Medulla oblongata (tissue), 1 donor: Measurements from ENCODE around the gene RXFP1.
"Not testable (repeated sequence)": the region's sequence is repeated elsewhere in the genome, so short reads cannot be mapped to it uniquely, and the experiment has no call there.

ENCODE experiments used
- DNase-seq: peaks from one replicate; pipeline ENCODE4 v3.0.0-alpha.2; 2015; ENCODE audit errors: extremely low spot score

The RXFP1 gene

DNA sequence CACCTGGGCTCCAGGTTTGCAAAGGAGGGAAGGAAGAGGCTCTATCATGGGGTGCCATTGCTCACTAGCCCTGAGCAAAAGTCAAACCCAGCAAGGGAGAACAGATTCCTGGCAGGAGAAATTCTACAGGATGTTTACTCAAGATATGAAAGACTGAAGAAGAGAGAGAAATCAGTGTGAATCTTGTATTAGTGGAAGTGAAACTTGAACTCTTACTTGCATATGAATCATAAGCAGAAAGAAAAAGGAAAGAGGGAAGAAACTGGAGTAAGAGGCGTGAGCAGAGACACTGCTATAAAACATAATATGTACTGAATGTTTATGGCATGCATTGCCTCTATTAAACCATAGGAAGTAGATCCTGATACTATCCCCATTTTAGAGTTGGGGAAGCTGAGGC, 89.1 kb downstream of the RXFP1 start:
- no peak for DNase-seq

DNA sequence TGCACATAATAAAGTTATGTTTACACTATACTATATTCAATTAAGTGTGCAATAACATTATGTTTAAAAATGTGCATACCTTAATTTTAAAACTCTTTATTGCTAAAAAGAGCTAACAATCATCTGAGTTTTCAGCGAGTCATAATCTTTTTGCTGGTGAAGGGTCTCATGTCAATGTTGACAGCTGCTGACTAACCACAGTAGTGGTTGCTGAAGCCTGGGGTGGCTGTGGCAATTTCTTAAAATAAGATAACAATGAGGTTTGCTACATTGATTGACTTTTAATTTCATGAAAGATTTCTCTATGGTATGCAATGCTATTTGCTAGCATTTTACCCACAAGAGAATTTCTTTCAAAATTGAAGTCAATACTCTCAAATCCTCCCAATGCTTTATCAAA, 91.4 kb downstream of the RXFP1 start:
- no peak for DNase-seq

DNA sequence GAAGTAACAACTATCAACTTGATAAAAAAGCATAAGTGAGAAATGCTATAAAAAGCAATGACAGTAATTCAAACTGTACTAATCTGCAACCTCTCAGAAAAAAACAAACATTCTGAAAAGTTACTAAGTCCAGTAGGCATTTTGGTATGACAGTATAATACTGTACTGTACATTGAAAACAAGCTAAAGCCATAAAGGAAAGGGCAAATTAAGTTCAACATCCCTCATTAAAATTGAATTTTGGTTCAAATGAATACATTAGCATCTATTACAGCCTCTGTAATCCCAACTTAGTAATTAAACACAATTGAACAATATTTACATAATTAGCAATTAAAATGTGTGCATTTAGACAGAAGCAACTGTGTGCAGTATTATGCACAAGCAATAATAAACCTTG, 96.3 kb downstream of the RXFP1 start:
- no peak for DNase-seq

DNA sequence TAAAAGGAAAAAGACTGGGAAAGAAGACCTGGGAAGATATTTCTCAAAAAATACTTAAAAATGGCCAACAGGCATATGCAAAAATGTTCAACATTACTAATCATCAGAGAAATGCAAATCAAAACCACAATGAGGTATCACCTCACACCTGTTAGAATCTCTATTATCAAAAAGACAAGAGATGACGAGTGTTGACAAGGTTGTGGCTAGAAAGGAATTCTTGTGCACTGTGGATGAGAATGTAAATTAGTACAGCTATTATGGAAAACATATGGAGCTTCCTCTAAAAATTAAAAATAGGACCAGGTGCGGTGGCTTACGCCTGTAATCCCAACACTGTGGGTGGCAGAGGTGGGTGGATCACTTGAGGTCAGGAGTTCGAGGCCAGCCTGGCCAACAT, 100.0 kb downstream of the RXFP1 start:
- DNase-seq: no peak

DNA sequence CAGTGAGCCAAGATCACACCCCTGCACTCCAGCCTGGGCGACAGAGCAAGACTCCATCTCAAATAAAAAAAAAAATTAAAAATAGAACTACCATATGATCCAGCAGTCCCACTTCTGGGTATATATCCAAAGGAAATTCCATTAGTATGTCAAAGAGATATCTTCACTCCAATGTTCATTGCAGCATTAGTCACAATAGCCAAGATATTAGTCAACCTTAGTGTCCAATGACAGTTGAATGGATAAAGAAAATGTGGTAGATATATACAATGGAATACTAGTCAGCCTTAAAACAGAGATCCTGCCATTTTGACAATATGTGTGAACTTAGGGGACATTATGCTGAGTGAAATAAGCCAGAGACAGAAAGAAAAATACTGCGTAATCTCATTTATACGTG, 100.6 kb downstream of the RXFP1 start:
- DNase-seq: no peak

DNA sequence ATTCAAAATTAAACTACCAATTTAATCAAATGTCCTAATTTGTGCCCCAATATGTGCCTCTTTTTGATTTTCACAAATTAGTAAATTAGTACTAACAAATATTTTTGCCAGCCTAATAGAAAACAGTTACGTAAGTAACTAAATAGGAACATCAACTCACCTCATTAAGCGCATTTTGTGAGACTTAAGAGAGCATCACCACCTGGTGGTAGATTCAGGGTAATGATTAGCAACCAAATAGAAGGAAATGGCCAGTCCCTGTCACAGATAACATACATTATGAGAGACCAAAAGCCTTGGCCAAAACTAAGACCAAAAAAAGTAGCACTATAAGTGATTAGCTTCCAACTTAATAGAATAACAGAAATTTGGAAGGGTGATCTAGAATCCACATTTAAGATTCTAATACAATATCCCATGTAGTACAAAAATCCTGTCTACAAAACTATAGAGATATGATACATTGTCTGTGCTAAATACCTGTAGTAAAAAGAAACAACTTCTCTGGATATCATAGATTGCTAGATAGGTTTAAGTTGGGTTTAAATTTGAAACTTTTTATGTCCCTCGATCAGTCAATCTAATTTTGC, 103.3 kb downstream of the RXFP1 start:
- peak; percentile 78 for DNase-seq

DNA sequence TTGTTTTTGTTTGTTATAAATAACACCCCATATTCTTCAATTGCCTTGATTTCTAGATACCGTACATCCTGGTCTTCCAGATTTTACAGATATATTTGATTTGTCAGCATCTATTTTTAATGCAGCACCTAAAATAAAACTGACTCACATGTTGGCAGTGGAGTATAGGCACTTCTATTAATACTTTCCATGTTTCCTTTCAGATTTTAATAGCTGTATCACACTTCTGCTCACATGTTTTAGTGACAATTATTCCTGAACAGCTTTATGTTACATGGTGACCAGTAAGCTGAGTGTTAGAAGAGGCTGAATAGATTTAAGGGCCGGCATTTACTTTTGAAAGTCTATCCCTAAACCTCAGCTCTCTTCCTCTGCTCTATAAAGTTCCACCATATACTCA, 103.9 kb downstream of the RXFP1 start:
- no peak for DNase-seq

DNA sequence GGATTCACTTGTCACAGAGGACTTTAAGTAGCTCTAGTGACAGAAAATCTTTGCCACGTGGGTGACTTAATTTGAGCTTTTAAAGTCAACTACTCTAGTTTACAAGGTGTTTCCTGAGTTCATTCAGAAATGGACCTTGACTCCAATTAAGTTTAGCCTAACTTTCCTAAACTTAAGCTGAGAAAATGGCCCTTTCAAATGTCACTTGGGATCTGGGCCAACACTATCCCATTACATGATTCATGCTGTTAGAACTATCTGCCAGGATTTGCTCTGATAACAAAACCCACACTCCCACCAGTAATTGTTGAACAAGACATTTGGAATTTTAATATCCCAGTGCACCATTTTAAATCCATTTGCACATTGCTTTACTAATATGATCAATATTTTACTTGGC, 109.2 kb downstream of the RXFP1 start:
- no peak for DNase-seq

DNA sequence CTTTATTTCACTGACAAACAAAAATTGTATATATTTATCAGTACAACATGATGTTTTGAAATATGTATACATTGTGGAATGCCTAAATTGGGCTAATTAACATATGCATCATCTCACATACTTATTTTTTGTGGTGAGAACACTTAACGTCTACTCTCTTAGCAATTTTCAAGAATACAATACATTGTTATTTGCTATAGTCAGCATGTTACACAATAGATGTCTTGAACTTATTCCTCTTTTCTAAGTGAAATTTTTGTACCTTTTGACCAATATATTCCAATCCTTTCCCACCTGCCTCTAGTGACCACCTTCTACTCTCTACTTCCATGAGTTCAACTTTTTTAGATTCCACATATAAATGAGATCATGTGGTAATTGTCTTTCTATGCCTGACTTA, 114.9 kb downstream of the RXFP1 start:
- no peak for DNase-seq

DNA sequence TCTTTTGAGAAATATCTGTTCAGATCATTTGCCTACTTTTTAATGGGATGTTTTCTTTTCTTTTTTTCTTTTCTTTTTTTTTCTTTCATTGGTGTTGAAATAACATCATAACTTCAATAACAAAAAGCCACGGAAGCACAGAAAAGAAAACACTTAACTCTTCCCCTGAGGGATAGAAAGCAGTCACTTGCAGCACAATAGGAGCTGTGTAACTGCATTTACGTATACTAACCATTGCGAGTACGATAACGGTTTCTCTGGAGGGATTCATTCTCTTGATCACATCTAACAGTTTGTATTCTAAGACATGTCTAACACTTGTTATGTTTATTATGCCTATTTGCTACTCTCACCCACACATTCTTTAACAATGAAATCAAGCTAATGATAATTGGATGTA, 122.7 kb downstream of the RXFP1 start:
- DNase-seq: no peak

DNA sequence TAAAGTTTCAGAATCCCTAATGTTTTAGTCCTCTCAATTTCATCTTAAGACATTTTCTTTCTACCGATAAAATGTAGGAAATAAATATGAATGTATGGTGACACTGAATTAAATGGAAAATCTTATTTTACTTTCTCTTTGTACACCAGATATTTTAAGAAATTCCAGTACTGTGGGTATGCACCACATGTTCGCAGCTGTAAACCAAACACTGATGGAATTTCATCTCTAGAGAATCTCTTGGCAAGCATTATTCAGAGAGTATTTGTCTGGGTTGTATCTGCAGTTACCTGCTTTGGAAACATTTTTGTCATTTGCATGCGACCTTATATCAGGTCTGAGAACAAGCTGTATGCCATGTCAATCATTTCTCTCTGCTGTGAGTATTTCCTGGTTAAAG, 123.1 kb downstream of the RXFP1 start:
- DNase-seq: no peak

DNA sequence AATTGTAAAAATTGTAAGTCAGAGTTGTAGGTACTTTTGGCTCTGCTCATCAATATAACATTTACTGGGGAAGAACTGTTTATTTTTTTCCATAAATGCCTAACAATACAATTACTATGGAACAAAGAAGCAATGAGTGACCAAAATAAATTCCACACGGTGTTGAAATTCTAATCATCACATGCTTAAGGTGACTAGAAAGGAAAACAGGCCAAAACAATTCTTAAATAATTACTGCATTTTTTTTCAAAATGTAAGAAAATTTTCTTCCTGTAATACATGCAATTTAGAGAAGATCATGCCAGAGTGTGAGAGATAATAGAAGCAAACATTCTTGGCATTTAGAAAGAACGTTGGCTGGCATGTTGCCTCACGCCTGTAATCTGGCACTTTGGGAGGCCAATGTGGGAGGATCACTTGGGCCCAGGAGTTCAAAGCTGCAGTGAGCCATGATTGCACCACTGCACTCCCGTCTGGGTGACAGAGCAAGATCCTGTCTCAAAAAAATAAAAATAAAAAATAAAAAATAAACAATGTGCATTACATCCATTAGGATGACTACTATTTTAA, 127.5 kb downstream of the RXFP1 start:
- DNase-seq: no peak

DNA sequence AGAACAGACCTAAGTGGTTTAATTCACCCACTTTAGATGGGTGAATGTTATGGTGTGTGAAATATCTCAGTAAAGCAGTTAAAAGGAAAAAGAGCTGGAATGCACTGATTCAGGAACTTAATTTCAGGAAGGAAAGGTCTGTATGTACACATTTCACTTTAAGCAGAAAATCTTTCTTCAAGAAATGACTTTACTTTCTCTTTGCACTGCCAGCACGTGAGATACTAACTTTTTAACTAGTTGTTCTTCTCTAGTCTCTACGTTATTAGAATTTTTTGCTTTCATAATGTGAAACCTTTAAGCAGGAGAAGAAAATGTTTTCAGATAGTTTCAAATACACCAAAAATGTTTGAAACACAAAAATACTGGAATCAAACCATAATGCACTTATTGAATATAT, 131.2 kb downstream of the RXFP1 start:
- no peak for DNase-seq

DNA sequence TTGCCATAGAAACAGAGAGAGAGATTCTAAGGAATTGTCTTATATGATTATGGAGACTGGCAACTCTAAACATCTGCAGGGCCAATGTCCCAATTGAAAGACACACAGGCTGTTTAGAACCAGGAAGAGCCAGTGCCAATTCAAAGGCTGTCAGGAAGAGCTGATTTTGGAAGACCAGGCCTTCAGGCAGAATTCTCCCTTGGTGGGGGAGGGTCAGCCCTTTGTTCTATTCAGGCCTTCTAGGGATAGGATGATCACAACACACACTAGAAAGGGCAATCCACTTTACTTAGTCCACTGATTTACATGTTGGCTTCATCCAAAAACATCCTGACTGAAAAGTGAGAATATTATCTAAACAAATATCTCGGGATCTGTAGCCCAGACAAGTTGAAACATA, 134.8 kb downstream of the RXFP1 start:
- DNase-seq: no peak

DNA sequence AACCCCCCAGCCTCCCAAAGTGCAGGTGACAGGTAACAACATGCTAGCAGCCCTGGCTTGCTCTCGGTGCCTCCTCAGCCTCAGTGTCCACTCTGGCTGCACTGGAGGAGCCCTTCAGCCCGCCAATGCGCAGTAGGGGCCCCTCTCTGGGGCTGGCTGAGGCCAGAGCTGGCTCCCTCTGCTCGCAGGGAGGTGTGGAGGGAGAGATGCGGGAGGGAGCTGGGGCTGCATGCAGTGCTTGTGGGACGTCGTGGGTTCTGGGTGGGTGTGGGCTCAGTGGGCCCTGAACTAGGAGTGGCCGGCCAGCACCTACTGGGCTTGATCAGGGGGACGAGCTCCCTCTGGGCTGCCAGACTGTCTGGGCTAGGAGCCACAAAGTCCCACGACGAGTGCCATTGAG, 135.6 kb downstream of the RXFP1 start:
- DNase-seq: no peak

DNA sequence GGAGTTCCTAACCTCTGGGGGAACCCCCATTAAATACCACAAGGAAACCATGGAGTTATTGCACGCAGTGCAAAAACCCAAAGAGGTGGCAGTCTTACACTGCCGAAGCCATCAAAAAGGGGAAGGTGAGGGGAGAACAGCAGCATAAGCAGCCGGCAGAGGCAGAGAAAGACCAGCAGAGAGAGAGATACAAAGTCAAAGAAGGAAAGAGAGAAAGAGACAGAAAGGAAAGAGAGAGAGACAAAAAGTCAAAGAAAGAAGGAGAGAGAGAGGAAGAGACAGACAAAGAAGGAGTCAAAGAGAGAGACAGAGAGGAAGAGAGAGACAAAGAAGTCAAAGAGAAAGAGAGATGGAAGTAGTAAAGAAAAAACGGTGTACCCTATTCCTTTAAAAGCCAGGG, 141.6 kb downstream of the RXFP1 start:
- not testable (repeated sequence) for DNase-seq

DNA sequence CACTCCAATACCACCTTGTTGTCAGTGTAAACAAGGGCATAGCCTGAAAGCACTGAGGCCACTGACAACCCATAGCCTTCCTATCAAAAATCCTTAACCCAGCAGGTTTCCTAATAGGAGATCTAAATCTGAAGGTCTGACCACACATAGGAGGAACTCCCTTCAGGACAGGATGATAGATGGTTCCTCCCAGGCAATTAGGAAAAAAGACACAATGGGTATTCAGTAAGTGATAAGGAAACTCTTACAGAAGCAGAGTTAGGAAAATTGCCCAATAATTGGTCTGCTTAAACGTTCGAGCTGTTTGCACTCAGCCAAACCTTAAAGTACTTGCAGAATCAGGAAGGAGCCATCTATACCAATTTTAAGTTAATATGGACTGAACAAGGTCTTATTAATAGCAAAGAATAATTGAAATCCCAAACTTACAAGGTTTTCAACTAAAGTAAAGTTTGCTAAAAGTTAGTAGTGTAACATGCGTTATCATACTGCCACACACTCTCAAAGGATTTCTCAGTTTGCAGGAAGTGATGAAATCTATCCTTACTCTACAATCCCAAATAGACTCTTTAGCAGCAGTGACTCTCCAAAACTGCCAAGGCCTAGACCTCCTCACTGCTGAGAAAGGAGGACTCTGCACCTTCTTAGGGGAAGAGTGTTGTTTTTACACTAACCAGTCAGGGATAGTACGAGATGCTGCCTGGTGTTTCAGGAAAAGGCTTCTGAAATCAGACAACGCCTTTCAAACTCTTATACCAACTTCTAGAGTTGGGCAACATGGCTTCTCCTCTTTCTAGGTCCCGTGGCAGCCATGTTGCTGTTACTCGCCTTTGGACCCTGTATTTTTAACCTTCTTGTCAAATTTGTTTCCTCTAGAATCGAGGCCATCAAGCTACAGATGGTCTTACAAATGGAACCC, 142.3 kb downstream of the RXFP1 start:
- DNase-seq: not testable (repeated sequence)

DNA sequence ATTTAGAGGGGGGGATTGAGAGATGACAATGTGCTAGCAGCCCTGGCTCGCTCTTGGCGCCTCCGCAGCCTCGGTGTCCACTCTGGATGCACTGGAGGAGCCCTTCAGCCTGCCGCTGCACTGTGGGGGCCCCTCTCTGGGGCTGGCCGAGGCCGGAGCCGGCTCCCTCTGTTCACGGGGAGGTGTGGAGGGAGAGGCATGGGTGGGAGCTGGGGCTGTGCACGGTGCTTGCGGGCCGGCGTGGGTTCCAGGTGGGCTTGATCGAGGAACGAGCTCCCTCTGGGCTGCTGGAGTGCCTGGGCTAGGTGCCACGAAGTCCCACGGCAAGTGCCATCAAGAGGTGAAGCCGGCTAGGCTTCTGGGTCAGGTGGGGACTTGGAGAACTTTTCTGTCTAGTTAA, 143.1 kb downstream of the RXFP1 start:
- no peak for DNase-seq

DNA sequence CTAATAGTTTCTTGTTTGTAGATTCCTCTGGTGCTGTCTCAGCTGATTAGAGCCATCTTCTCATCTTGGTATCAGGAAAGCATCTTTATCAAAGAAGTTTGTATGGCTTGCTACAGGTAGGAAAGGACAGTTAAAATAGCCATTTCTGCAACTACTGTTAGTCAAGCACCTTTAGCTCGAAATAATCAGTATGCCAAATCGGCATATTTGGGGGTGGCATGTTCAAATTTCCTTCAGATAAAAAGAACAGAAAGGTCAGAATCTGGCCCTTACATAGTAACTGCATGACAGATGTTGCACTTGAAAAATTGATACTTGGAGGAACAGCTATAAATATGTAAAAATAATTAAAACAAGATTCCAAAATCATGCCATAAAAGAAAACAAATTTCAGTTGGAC, 145.2 kb downstream of the RXFP1 start:
- DNase-seq: no peak

DNA sequence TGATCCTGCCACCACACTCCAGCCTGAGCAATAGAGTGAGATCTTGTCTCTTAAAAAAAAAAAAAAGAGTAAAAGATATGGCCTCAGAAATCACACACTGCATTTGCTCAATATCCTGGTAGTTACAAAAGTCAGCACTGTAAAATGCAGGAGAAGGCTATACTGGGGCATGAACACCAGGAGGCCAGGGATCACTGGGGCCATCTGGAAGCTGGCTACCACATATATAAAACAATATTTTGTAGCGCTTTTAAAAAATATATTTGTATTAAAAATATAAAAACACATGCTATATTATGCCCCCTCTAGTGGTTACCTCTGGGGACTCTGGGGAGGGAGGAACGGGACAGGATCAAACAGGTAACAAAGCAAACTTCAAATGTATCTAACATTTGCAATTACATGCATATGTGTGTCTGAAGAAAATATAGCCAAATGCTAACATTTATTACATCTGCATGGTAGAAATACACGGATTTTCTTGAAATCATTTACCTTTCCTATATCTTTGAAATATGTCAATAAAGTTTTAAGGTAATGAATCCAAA, 146.0 kb downstream of the RXFP1 start:
- no peak for DNase-seq

DNA sequence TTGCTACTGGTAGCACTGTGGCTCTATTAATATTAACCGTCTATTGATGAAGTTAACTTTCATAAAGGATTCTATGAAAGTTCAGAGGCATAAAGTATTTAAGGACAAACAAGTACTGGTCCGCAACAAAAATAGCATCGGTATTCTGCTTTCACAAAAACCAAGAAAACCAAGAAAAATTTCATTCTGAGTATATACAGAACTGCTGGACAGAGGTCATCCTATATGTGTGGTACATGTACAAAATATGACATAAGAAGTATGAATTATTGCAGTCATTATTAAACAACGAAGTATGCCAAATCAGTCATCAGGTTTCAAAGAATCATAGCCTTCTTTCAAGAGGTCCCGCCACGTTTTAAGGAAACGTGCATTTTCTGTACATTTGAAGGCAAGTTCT, 147.6 kb downstream of the RXFP1 start:
- no peak for DNase-seq

DNA sequence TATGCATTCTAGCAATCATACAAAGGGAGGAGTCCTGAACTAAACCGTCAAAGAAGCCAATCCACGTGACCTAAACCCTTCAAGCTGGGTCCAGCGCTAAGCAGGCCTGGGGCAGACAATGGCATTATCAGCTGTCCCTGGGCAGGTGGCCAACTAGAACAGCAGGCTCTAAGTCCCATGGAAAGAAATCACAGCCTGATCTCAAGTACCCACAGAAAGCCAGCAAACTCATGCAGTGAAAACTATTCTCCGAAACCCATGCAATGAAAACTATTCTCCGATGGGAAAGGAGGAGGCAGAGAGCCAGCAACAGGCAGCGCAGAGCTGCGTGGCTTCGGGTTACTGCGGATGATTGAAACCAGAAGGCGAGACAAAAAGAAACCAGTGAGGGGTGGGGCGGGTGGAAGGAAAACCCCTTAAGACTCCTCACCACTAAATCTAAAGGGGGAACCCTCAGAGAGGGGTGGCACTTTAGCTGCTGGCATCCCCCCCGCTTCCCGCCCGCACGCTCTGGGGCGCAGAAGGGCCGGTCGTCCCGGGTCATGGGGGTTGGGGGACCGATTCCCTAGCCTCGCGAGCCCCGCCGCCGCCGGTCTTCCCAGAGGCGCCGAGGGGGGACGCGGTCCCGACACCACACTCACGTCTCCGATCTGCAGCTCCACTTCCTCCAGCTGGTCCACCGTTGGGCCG, 149.4 kb downstream of the RXFP1 start:
- peak; percentile 85 for DNase-seq

DNA sequence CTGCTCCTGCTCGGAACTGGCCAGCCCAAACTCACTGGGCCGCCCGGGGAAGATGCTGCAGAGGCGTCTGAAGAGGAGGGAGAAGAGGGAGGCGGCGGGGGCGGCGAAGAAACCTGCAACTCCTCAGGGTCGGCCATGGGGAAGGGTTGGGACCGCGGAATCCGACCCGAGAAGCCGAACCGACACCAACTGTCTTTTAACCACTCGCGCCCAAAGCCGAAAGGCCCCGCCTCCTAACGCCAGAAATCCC, 149.9 kb downstream of the RXFP1 start, which contains the start of gene C4orf46:
Gene C4orf46 (minus strand): TSS at position 223 of the 250 bp plus-strand sequence. CDS start 86 bp downstream, at position 137.
- no peak for DNase-seq
